Activated naive CD4-positive, alpha-beta T cell treated with anti-CD3 and anti-CD28 coated beads, Interleukin-2, amount 50 U/mL, for 16 hours (primary cell): ENCODE measurements around the gene MUCL3.
"Not testable (repeated sequence)": the region's sequence is repeated elsewhere in the genome, so short reads cannot be mapped to it uniquely, and the experiment has no call there.

Experiments used
- DNase-seq: peaks from one replicate; pipeline ENCODE4 v3.0.0-alpha.2; 2020

The MUCL3 gene

DNA sequence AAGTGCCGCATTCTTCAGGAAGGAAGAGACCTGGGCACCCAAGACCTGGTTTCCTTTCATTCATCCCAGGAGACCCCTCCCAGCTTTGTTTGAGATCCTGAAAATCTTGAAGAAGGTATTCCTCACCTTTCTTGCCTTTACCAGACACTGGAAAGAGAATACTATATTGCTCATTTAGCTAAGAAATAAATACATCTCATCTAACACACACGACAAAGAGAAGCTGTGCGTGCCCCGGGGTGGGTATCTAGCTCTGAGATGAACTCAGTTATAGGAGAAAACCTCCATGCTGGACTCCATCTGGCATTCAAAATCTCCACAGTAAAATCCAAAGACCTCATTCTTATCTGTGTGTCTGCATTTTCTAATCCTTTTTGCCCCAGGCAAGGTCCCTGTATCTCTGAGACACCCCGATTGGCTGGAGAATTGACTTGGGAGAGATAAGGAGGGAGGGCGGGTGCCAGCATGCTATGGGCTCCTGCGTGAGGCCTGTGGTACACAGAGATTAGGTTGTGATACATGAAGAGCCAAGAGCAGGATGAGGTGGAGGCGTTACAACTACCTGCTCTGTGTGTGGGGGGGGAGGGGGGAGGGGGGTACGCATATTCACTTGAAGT lies 47.5 kb downstream of the MUCL3 start:
- DNase-seq = no peak

DNA sequence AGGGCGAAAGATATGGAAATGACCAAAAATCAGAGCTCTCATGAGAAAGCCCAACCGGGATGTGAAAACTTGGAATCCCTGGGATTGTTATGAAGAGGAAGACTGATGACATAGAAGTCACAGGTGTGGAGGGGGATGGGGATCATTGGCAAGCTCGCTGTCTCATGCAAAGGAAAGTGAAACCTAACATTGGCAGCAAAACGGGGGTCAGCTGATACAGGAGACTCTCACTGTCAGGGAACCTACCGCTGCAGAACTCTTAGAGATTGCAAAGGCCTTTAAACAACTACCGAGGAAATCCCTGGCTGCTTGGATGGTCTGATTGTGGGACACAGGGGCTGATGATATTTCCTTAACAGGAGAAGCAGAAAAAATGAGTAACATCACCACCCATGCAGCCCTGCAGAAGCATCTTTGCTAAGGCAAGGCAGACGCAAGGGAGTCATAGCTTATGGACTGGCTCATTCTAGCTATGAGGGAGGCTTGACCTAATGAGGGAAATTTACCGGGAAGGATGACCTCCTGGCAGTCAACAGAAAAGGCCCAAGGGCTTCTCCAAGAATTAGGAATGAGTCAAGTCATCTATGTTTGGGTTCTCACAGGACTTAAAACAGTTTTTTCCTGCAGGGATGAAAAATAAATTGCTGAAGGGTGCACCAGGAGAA lies 49.8 kb downstream of the MUCL3 start:
- DNase-seq = peak; percentile 23

GRCh38 chr6:30991891-30992290 lies 51.1 kb downstream of the MUCL3 start:
- DNase-seq = no peak

GRCh38 chr6:30997301-30997700 lies 56.5 kb downstream of the MUCL3 start:
- no peak for DNase-seq

- DNase-seq = no peak
Measured at GRCh38 chr6:30998785-30999184, 58.0 kb downstream of the MUCL3 start.

DNA sequence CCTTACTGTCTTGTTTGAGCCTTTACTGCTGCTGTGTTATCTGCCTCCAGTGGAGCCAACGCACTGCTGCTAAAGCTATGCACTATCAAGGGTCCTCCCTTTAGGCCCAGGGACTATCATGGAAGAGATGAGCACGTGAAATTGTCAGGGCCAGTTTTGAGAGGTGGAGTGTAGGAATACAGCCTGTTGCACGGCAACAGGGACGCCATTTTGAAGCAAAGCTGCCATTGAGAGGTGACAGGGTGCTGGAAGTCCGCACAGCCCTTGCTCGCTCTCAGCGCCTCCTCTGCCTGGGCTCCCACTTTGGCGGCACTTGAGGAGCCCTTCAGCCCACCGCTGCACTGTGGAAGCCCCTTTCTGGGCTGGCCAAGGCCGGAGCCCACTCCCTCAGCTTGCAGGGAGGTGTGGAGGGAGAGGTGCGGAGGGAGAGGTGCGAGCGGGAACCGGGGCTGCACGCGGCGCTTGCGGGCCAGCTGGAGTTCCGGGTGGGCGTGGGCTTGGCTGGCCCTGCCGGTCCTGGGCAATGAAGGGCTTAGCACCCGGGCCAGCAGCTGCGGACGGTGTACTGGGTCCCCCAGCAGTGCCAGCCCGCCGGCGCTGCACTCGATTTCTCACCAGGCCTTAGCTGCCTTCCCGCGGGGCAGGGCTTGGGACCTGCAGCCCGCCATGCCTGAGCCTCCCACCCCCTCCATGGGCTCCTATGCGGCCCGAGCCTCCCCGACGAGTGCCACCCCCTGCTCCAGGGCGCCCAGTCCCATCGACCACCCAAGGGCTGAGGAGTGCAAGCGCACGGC lies 59.5 kb downstream of the MUCL3 start:
- not testable (repeated sequence) for DNase-seq

DNA sequence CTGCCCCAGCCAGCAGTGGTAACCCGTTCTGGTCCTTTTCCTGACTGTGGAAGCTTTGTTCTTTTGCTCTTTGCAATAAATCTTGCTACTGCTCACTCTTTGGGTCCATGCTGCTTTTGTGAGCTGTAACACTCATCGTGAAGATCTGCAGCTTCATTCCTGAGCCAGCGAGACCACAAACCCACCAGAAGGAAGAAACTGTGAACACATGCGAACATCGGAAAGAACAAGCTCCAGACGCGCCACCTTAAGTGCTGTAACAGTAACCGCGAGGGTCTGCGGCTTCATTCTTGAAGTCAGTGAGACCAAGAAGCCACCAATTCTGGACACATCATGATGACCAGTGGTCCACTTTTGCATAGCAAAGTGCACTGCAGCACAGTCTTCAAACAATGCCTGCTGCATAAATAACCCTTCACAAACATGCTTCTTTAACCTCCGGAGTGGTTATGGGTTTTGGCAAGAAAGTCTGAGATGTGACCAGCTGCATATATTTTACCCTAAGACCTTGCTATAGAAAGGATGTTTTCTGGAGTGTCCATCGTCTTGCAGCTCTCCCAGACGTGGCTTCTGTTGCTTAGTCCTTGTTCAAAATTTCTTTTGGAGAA lies 60.6 kb downstream of the MUCL3 start:
- no peak for DNase-seq

DNA sequence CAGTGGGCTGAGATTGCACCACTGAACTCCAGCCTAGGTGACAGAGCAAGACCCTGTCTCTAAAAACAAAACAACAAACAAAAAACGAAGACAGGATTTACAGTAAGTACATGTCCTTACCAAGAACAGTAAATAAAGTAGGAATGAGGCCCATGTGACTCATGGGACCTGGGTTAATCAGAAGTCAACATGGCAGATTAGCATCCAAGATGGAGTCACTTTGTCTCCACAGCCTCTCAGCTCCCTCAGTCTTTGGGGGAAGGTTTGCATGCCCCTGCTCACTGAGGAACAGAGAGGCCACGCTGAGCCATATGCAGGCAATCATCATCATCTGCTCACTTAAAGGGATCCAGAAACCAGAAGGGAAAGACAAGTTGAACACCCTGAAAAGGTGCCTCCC lies 61.7 kb downstream of the MUCL3 start:
- no peak for DNase-seq
